OCI-LY7 (cell line): ENCODE data around the gene IKBKE. TPM values are rescaled to one million over a fixed set of nuclear protein-coding genes. Genes with fewer than 3 reads are reported as not detected.

Experiments
- BruUV-seq: library from RNA; stranded (reverse); fragments of 400-500 nt; replicated peaks from 2 replicates; lab custom pipeline; 2021; lab: Mats Ljungman, UMichigan
- CTCF ChIA-PET: fragments of 300-600 bp; sonication (Branson Sonifier 250); formaldehyde crosslinking; loops from one replicate; lab custom pipeline; 2022; ENCODE audit warnings: antibody characterized with exemption; ENCODE audit not compliant: unreplicated experiment; lab: Charles Lee
- POLR2A ChIA-PET: fragments of 300-600 bp; sonication (Branson Sonifier 250); formaldehyde crosslinking; loops from one replicate; lab custom pipeline; 2022; ENCODE audit warnings: antibody characterized with exemption; lab: Charles Lee
- DNase-seq: peaks from one replicate; pipeline ENCODE4 v3.0.0-alpha.2; 2015; ENCODE audit warnings: low spot score
- H2AFZ ChIP-seq: fragments of 200-600 bp; sonication (generic), shearing (Covaris generic); 2 replicates; pipeline ENCODE4 v1.6.1; 2014; ENCODE audit warnings: mild to moderate bottlenecking, antibody characterized with exemption, low read length, moderate library complexity
- H3K27ac ChIP-seq: fragments of 200-600 bp; sonication (generic); 2 replicates; pipeline ENCODE4 v1.5.1; 2014; ENCODE audit warnings: mixed run types, low read depth, mild to moderate bottlenecking, moderate library complexity, low read length, inconsistent platforms; ENCODE audit not compliant: poor library complexity, severe bottlenecking
- H3K36me3 ChIP-seq: fragments of 200-600 bp; sonication (generic); 2 replicates; pipeline ENCODE4 v1.6.1; 2014; ENCODE audit warnings: mild to moderate bottlenecking, antibody characterized with exemption, low read length, moderate library complexity, mixed read lengths; ENCODE audit not compliant: insufficient read depth
- H3K4me1 ChIP-seq: fragments of 200-600 bp; sonication (generic); 2 replicates; pipeline ENCODE4 v1.5.1; 2014; ENCODE audit warnings: mild to moderate bottlenecking, low read length; ENCODE audit not compliant: insufficient read depth, poor library complexity, severe bottlenecking
- H3K4me2 ChIP-seq: fragments of 200-600 bp; sonication (generic); 2 replicates; pipeline ENCODE4 v1.6.1; 2014; ENCODE audit warnings: mild to moderate bottlenecking, low read length
- H3K4me3 ChIP-seq: fragments of 200-600 bp; sonication (generic); 2 replicates; pipeline ENCODE4 v1.5.1; 2014; ENCODE audit warnings: mild to moderate bottlenecking, low read depth, low read length; ENCODE audit not compliant: poor library complexity, severe bottlenecking
- H3K79me2 ChIP-seq: fragments of 200-600 bp; sonication (generic); 2 replicates; pipeline ENCODE4 v1.6.1; 2016; ENCODE audit warnings: low read depth, mild to moderate bottlenecking, low read length, moderate library complexity, mixed read lengths; ENCODE audit not compliant: insufficient read depth
- H3K9me2 ChIP-seq: fragments of 200-600 bp; sonication (generic); 2 replicates; pipeline ENCODE4 v1.6.1; 2016; ENCODE audit warnings: mild to moderate bottlenecking, low read length, mixed read lengths; ENCODE audit not compliant: insufficient read depth
- H3K9me3 ChIP-seq: fragments of 200-600 bp; sonication (generic); 2 replicates; pipeline ENCODE4 v1.6.1; 2014; ENCODE audit warnings: mild to moderate bottlenecking, mixed run types, low read length, mixed read lengths
- H4K20me1 ChIP-seq: fragments of 200-600 bp; sonication (generic); 2 replicates; pipeline ENCODE4 v1.6.1; 2014; ENCODE audit warnings: mild to moderate bottlenecking, antibody characterized with exemption, low read length, moderate library complexity, mixed read lengths; ENCODE audit not compliant: insufficient read depth
- EZH2phosphoT487 ChIP-seq: fragments of 200-600 bp; sonication (generic); IDR thresholded peaks from 2 replicates; pipeline ENCODE4 v1.6.1; 2018; ENCODE audit warnings: low read depth, borderline replicate concordance, mild to moderate bottlenecking, mixed run types, antibody characterized with exemption, low read length, moderate library complexity, mixed read lengths
- intact Hi-C: fragments of 100-400 bp; cut with micrococcal nuclease; formaldehyde crosslinking; loops from one replicate; pipeline ENCODE4 v1.10.0; 2022; ENCODE audit not compliant: unreplicated experiment
- total RNA-seq, 2 experiments: library from RNA; depleted of rRNA in 1 of 2; stranded (reverse); fragments of >200 nt in 1 of 2; shearing (Covaris generic) in 1 of 2; gene quantifications; 2 replicates each; pipeline ENCODE4 v1.2.3, GENCODE V29; 2014 to 2022
- TF ChIP-seq, protein P1 (sequence below): fragments of 200-600 bp; sonication (generic); conservative IDR thresholded peaks from 2 replicates; pipeline ENCODE4 v1.5.1; 2014; ENCODE audit warnings: mild to moderate bottlenecking, antibody characterized with exemption, low read length, moderate library complexity, mixed read lengths

The IKBKE gene
- total RNA-seq, 2 experiments from 2014 or later, result 23.9 to 38.5 TPM

DNA sequence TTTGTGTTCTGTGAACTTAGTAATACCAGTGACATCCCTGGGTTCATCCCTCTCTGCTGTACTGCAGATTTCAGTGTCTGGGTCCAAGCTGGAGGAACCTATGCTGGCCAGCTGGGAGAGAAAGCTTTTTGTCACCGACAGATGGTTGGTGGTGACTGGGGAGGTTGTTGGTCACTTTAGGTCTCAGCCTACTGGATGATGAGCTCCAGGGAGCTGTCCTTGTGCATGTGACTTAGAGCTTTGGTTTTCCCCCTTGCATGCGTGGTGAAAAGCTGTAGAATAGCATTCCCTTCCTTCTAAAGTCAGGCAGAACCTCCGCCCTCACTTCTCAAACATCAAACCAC is 22.9 kb upstream of the IKBKE start:
- H3K9me2 ChIP-seq, result no peaks in the 10 kb centered on the region
- H2AFZ ChIP-seq, result no peak overlapping the region
- peaks cover 14% of the 10 kb centered on the region; the same call in 1 of the 2 replicates for H3K36me3 ChIP-seq
- ChIA-PET POLR2A (interaction anchor here (0.8 kb wide), 1 partner anchor 34 kb away, joined by 3 read pairs; no protein-coding TSS in a partner anchor), CTCF (no interaction called here)
- H3K27ac ChIP-seq, result no peak overlapping the region
- intact Hi-C loops, result no loop called here
- TF ChIP-seq, protein P1, sequence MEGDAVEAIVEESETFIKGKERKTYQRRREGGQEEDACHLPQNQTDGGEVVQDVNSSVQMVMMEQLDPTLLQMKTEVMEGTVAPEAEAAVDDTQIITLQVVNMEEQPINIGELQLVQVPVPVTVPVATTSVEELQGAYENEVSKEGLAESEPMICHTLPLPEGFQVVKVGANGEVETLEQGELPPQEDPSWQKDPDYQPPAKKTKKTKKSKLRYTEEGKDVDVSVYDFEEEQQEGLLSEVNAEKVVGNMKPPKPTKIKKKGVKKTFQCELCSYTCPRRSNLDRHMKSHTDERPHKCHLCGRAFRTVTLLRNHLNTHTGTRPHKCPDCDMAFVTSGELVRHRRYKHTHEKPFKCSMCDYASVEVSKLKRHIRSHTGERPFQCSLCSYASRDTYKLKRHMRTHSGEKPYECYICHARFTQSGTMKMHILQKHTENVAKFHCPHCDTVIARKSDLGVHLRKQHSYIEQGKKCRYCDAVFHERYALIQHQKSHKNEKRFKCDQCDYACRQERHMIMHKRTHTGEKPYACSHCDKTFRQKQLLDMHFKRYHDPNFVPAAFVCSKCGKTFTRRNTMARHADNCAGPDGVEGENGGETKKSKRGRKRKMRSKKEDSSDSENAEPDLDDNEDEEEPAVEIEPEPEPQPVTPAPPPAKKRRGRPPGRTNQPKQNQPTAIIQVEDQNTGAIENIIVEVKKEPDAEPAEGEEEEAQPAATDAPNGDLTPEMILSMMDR, result no peak
- TF ChIP-seq EZH2phosphoT487, result no peak
- no peaks in the 10 kb centered on the region for H3K9me3 ChIP-seq
- H3K79me2 ChIP-seq, result no peaks in the 10 kb centered on the region
- H3K4me1 ChIP-seq, result no peaks in the 10 kb centered on the region
- no peak for DNase-seq
- H4K20me1 ChIP-seq, result no peaks in the 10 kb centered on the region
- no peak overlapping the region for H3K4me2 ChIP-seq
- no TSS peak for BruUV-seq
- H3K4me3 ChIP-seq, result no peak overlapping the region

GRCh38 chr1:206447792-206448191 is 22.5 kb upstream of the IKBKE start:
- no peak overlapping the region for H3K4me2 ChIP-seq
- BruUV-seq, result no TSS peak

GRCh38 chr1:206448471-206448870 is 21.8 kb upstream of the IKBKE start:
- no peaks in the 10 kb centered on the region for H3K4me1 ChIP-seq
- no peaks in the 10 kb centered on the region for H3K9me2 ChIP-seq
- H3K9me3 ChIP-seq, result no peaks in the 10 kb centered on the region
- no peak for DNase-seq
- POLR2A ChIA-PET, result no interaction called here
- H3K27ac ChIP-seq, result no peak overlapping the region
- no peak overlapping the region for H3K4me2 ChIP-seq
- CTCF ChIA-PET, result interaction anchor here (0.7 kb wide), 1 partner anchor 16 kb away, joined by 3 read pairs; no protein-coding TSS in a partner anchor
- intact Hi-C loops, result no loop called here
- no peak overlapping the region for H2AFZ ChIP-seq
- no peaks in the 10 kb centered on the region for H3K79me2 ChIP-seq
- no TSS peak for BruUV-seq
- H3K4me3 ChIP-seq, result no peak overlapping the region
- H3K36me3 ChIP-seq, result peaks cover 14% of the 10 kb centered on the region; the same call in 1 of the 2 replicates
- TF ChIP-seq, protein P1, result no peak
- no peak for TF ChIP-seq EZH2phosphoT487
- H4K20me1 ChIP-seq, result no peaks in the 10 kb centered on the region

More at GRCh38 chr1:206447792-206448191, 22.5 kb upstream of the IKBKE start:
- H3K27ac ChIP-seq, result no peak overlapping the region
- CTCF ChIA-PET, result interaction anchor here (0.7 kb wide), 1 partner anchor 15 kb away, joined by 3 read pairs; no protein-coding TSS in a partner anchor
- no peaks in the 10 kb centered on the region for H3K4me1 ChIP-seq
- intact Hi-C loops, result no loop called here
- POLR2A ChIA-PET, result interaction anchor here (0.8 kb wide), 1 partner anchor 34 kb away, joined by 3 read pairs; no protein-coding TSS in a partner anchor
- TF ChIP-seq, protein P1, result no peak
- no peak for TF ChIP-seq EZH2phosphoT487
- H3K9me2 ChIP-seq, result no peaks in the 10 kb centered on the region
- no peaks in the 10 kb centered on the region for H4K20me1 ChIP-seq
- no peaks in the 10 kb centered on the region for H3K9me3 ChIP-seq
- no peaks in the 10 kb centered on the region for H3K79me2 ChIP-seq
- no peak overlapping the region for H2AFZ ChIP-seq
- H3K36me3 ChIP-seq, result peaks cover 14% of the 10 kb centered on the region; the same call in 1 of the 2 replicates
- no peak for DNase-seq
- no peak overlapping the region for H3K4me3 ChIP-seq
